WI38 (cell line): ENCODE data around the gene THSD1.
"Not testable (repeated sequence)": the region's sequence is repeated elsewhere in the genome, so short reads cannot be mapped to it uniquely, and the experiment has no call there.

ENCODE experiments used
- H3K4me3 ChIP-seq: 2 replicates; pipeline ENCODE4 v1.5.1; 2011; ENCODE audit warnings: low read depth, mild to moderate bottlenecking, control low read depth, low read length
- TF ChIP-seq, protein P1 (sequence below): IDR thresholded peaks from 2 replicates; pipeline ENCODE4 v1.5.1; 2012; ENCODE audit warnings: low read depth, mild to moderate bottlenecking, control low read depth, low read length

The THSD1 gene

DNA sequence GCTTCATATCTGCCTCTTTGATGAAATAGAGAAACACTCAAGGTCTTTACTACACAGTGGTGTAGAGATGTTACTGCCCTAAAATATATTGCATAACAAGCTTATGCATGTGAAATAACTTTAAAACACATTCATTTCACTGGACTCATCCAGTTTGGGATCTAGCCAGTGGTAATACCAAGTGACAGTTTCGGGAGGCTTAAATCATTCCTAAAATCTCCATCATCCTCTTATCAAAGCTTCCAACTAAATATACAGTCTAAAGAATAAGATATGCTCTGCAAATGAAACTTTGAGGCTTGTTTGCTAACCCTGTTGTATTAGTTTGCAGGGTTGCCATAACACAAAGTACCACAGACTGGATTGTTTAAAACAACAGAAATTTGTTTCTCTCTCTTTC lies 52.8 kb downstream of the THSD1 start:
- no peak overlapping the region for H3K4me3 ChIP-seq
- TF ChIP-seq, protein P1, sequence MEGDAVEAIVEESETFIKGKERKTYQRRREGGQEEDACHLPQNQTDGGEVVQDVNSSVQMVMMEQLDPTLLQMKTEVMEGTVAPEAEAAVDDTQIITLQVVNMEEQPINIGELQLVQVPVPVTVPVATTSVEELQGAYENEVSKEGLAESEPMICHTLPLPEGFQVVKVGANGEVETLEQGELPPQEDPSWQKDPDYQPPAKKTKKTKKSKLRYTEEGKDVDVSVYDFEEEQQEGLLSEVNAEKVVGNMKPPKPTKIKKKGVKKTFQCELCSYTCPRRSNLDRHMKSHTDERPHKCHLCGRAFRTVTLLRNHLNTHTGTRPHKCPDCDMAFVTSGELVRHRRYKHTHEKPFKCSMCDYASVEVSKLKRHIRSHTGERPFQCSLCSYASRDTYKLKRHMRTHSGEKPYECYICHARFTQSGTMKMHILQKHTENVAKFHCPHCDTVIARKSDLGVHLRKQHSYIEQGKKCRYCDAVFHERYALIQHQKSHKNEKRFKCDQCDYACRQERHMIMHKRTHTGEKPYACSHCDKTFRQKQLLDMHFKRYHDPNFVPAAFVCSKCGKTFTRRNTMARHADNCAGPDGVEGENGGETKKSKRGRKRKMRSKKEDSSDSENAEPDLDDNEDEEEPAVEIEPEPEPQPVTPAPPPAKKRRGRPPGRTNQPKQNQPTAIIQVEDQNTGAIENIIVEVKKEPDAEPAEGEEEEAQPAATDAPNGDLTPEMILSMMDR, result no peak

DNA sequence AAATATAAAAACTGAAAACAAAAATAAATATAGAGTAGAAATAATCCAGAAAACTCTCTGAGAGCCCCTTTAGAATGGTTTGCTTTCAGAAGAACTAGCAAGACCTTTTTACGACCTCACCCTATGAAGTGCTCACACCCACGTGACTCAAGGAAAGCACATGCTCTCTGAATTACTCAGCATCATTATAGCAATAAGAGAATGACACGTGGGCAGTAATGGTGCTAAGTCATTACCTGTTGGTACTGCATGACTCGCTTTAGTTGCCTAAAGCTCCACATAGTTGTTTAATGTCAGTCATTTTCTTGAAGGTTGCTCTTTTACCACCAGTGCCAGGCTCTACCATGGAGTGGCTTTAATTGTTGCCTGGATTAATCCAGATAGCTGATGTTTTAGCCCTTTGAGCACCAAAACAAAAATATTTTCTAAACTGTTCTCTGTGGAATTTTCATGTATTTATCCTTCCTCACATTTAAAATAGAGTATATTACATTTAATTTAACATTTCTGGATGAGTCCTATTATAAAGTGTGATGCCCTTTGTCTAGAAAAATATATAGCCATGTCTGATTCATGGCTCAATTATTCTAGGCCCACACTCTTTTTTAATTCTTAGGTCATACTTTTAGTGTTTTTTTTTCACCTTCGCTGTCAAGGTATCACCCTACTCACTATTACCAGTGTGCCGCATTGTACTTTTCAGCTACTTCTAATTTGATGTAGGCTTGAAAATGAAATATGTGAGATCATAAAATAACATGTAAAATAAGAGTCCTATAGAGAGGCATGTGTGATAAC lies 56.8 kb downstream of the THSD1 start:
- no peak overlapping the region for H3K4me3 ChIP-seq
- TF ChIP-seq, protein P1, result no peak

DNA sequence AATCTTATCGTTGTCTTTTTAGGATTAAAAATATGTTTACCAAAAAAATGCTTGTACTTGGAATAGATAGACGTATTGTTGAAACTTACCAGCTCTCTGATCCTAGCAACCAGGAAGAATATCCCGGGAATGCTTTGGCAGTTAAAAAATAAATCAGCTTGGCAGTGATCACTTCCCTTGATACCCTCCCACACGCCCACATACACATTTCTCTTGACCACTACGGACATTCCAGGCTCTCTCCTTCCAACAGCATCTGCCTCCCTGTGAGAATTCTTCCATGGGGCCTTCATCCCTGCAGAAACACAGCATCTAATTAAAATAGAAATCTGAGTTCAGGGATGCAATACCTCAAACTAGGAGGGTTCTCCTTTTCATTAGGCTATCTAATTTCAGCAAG lies 57.9 kb downstream of the THSD1 start:
- TF ChIP-seq, protein P1, result no peak
- no peak overlapping the region for H3K4me3 ChIP-seq

DNA sequence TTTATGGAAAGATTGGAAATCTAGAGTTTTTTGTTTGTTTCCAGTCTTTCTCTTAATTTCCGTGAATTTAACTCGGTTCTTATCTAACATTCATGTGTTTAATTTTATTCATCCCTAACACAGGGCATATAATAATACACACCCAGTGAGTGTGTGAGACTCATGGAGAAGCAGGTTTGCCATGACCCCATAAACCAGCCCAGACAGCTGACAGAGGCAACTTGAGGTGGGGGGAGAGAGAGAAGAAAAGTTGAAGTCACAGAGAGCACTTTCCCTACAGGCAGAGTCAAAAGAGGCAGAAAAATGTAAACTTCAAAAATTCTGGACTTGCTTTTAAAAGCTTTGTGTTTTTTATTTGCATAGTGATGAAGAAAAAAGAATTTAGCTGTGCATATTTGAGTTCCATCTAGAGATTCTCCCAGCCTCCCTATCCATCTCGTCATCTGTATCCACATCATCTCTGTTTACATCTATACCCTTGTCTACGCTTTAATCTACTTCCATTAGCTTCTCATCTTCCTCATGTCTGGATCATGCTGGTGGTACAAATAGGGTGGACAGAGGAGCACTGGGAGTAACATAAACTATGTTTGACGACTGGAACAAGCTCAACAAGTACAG lies 60.2 kb downstream of the THSD1 start:
- TF ChIP-seq, protein P1, result no peak
- no peak overlapping the region for H3K4me3 ChIP-seq

DNA sequence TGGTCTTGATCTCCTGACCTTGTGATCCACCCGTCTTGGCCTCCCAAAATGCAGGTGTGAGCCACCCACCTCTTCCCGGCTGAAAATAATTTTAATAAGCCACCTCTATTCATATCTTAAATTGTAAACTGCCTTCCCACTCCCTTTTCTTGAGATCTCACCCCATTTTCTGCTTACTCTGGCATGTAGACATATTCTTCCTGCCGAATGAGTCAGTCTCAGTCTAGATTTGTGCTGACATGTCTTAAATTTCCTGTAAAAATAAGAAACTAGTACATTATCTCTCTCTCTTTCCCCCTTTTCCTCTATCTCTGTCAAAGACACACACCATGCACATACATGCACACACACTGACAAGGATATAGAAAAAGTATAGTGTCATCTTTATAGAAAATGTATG lies 60.9 kb downstream of the THSD1 start:
- no peak overlapping the region for H3K4me3 ChIP-seq
- TF ChIP-seq, protein P1, result no peak

DNA sequence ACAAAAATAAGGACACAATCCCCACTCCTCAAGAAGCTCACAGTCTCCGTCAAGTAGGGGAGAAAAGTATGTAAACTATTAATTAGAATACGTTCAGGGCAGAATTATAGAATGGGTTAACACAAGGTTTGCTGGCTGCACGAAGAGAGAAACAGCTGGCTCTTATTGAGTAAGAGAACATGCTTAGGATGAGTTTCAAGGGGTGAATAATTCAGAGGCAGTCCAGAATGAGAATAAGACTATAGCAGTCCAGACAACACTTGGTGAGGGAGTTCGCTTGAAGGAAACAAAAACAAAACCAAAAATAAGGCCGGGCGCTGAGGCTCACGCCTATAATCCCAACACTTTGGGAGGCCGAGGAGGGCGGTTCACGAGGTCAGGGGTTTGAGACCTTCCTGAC lies 61.9 kb downstream of the THSD1 start:
- TF ChIP-seq, protein P1, result no peak
- H3K4me3 ChIP-seq, result no peak overlapping the region

DNA sequence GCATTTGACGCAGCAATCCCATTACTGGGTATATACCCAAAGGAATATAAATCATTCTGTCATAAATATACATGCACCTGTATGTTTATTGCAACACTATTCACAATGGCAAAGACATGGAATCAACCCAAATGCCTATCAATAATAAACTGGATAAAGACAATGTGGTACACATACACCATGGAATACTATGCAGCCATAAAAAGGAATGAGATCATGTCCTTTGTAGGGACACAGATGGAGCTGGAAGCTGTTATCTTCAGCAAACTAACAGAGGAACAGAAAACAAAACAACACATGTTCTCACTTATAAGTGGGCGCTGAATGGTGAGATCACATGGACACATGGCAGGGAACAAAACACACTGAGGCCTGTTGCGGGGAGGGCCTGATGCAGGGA lies 63.8 kb downstream of the THSD1 start:
- not testable (repeated sequence) for H3K4me3 ChIP-seq

DNA sequence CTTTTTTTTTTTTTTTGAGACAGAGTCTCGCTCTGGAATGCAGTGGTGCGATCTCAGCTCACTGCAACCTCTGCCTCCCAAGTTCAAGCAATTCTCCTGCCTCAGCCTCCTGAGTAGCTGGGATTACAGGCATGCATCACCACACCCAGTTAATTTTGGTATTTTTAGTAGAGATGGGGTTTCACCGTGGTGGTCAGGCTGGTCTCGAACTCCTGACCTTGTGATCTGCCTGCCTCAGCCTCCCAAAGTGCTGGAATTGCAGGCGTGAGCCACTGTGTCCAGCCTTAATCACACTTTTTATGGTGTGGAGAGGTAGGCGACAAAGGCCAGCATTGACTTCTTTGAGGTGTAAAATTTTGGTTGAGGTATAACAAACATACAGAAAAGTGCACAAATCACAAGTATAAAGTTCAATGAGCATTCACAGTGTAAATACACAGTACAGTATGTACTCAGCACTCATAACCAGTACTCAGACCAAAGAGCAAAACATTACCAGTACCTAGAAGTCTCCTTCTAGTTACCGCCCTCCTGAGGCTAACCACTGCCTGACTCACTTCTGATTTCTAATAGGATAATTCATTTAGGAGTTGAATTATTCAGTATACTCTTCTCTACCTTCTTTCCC lies 68.0 kb downstream of the THSD1 start:
- not testable (repeated sequence) for H3K4me3 ChIP-seq

DNA sequence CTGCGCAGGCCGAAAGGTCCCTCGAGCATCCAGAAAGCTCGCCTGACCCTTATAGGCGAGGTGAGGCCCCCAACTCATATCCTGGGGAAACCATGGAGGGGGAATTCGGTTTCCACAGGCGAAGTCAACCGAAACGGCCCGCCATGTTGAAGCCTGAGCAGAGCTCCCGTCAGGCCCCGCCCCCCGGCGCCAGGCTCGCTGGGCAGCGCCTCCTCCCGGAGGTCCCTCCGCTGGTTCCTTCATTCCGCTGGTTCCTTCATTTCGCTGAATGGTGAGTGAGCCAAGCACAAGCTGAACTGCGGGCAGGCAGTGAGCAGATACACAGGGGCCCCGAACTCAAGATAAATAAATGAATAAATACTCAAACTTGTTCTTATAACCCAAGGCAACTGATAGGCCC lies 71.9 kb downstream of the THSD1 start:
- H3K4me3 ChIP-seq, result not testable (repeated sequence)

DNA sequence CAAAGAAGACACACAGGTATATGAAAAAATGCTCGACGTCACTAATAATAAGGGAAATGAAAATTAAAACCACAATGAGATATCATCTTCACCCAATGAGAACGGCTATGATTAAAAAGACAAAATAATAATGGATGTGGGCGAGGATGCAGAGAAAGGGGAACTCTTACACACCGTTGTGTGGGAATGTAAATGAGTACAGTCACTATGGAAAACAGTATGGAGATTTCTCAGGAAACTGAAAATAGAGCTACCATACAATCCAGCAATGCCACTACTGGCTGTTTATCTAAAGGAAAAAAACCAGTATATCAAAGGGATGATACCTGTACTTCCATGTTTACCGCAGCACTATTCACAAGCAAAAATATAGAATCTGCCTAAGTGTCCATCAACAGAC lies 74.1 kb downstream of the THSD1 start:
- not testable (repeated sequence) for H3K4me3 ChIP-seq
